ENCODE measurements around the gene SMG6. TPM values are rescaled to one million over a fixed set of nuclear protein-coding genes. Genes with fewer than 3 reads are reported as not detected.
A peak's percentile ranks its signal among the peaks of the same experiment; 100 is the strongest.

The SMG6 gene
- total RNA-seq, 1 donor from 2014 or later: 19.4 TPM

DNA sequence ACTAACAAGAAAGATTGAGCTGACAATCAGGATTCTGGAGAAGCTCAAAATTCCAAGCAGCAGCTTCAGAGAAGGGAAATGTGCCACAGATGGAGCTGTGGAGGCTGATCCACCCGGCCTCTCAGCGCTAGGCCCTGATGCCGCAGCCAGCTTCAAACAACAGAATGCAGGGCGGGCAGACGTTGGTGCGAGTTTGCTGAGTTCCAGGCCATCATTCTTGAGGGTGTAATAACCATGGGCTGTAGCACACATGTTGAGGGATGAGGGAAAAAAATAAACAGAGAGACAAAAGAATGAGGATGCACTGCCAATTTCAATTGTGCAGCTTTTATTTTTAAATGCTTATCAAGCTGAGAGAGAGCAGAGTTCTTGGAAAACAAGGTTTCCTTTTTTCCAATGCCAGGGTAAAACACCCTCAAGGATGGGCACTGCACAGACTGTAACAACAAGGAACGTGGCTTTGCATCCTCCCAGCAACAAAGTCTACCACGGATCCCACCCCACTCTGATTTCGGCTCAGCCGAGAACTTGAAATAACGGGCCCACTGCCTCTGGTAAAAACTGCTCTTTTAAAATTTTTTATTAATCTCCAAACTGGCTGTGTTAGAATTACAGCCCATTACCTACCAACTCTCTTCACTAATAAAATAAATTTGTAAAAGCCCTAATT lies 90.2 kb downstream of the SMG6 start:
- H3K4me3 ChIP-seq (ENCODE audit: low read depth, low read length): no peak overlapping the region
- TF ChIP-seq, protein P1, sequence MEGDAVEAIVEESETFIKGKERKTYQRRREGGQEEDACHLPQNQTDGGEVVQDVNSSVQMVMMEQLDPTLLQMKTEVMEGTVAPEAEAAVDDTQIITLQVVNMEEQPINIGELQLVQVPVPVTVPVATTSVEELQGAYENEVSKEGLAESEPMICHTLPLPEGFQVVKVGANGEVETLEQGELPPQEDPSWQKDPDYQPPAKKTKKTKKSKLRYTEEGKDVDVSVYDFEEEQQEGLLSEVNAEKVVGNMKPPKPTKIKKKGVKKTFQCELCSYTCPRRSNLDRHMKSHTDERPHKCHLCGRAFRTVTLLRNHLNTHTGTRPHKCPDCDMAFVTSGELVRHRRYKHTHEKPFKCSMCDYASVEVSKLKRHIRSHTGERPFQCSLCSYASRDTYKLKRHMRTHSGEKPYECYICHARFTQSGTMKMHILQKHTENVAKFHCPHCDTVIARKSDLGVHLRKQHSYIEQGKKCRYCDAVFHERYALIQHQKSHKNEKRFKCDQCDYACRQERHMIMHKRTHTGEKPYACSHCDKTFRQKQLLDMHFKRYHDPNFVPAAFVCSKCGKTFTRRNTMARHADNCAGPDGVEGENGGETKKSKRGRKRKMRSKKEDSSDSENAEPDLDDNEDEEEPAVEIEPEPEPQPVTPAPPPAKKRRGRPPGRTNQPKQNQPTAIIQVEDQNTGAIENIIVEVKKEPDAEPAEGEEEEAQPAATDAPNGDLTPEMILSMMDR (conservative IDR thresholded peaks at IDR 0.05; ENCODE audit: low read depth, low read length): no peak
- DNase-seq (ENCODE audit: low read depth): no peak

DNA sequence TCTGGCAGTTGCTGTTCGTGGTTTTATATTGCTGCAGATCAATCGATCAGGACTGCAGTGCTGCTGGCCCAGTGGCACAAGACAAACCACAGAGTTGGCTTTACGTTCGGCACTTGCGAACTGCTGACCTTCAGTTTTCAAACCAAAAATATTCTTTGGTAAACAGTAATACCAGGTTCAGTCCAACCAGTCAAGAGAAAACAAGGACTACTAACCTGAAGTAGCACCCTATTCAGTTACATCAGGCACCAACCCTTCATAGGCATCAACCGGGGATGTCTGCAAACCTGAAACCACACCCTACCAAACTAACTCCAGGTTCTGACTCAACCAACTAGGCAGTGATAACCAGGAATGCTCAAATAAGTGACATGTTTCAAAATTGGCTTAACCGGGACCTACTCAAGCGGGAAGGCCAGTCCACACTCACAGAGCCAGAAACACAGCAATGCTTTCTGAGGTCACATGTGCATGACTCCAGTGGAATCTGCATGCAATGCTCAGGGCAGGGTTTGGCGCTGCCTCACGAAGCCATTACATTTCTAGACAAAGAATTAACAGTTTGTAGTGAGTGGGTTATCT lies 91.1 kb downstream of the SMG6 start:
- TF ChIP-seq, protein P1 (conservative IDR thresholded peaks at IDR 0.05; ENCODE audit: low read depth, low read length): no peak
- peak; percentile 81 for DNase-seq (ENCODE audit: low read depth)
- no peak overlapping the region for H3K4me3 ChIP-seq (ENCODE audit: low read depth, low read length)

DNA sequence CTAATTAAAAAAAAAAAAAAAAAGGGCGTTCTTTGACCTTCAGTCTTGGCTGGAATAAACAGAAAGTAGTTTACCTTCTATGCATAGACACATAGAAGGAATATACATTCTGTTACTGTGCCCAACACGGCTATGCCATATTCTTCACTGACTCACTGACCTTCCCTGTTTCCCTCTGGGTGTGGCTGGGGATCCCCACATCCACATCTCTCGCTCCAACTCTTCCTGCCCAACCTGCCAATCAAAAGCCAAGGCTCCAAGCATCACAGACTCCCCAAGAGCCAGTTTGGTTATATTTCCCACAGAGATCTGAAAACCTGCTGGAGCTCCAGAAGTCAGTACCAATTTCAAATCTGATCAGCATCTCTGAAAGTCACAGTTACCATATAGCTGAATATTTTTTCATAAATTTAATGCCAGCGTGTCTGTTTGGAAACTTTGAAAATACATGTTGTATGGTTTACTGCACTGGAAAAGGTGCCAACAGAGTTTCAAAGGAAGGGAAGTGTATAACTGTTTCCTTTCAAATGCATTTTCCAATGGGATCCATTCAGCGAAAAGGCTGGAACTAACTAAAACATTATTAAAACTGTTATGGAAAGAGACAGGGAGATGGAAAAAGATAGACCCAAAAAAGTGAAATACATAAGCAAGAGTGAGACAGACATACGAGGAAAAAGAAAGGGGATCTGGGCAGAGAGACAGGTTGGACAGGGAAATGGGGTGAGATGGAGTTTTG lies 91.8 kb downstream of the SMG6 start:
- no peak overlapping the region for H3K4me3 ChIP-seq (ENCODE audit: low read depth, low read length)
- no peak for DNase-seq (ENCODE audit: low read depth)
- TF ChIP-seq, protein P1 (conservative IDR thresholded peaks at IDR 0.05; ENCODE audit: low read depth, low read length): no peak

- no peak overlapping the region for H3K4me3 ChIP-seq (ENCODE audit: low read depth, low read length)
- TF ChIP-seq, protein P1 (conservative IDR thresholded peaks at IDR 0.05; ENCODE audit: low read depth, low read length): no peak
These were observed 92.9 kb downstream of the SMG6 start for GRCh38 chr17:2210726-2211125.

DNA sequence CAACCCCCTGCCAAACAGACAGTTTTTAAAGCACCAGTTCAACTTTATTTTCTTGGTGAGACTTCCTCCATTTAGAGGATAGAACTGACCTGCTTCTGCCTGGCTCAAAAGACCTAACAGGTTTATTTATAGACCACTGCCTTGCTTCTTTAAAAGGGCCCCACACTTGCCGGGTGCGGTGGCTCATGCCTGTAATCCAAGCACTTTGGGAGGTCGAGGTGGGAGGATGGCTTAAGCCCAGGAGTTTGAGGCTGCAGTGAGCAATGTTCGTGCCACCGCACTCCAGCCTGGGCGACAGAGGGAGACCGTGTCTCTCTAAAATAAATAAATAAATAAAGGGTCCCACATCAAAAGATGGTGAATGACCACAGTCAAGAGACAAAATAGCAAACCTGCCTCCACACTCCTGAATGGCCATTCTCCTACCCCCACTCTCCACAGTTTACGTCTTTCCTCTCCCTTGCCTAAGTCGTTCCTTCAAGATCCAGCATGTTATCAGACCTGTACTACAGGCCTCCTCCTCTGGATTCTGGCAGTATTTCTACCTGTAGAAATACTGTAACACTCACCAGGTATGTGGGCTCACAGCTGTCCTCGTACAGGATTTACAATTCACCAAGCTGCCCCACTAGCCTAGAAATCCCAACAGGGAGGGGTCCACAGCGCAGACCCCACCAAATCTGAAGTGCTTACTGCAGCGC lies 95.6 kb downstream of the SMG6 start:
- H3K4me3 ChIP-seq (ENCODE audit: low read depth, low read length): no peak overlapping the region
- TF ChIP-seq, protein P1 (conservative IDR thresholded peaks at IDR 0.05; ENCODE audit: low read depth, low read length): no peak
- DNase-seq (ENCODE audit: low read depth): no peak

More at GRCh38 chr17:2210726-2211125, 92.9 kb downstream of the SMG6 start:
- DNase-seq (ENCODE audit: low read depth): no peak

GRCh38 chr17:2204393-2204792 lies 99.2 kb downstream of the SMG6 start:
- no peak for DNase-seq (ENCODE audit: low read depth)
- TF ChIP-seq, protein P1 (conservative IDR thresholded peaks at IDR 0.05; ENCODE audit: low read depth, low read length): no peak
- no peak overlapping the region for H3K4me3 ChIP-seq (ENCODE audit: low read depth, low read length)
